ENCODE data around the gene SEPHS1.

- TF ChIP-seq CTCF (IDR thresholded peaks at IDR 0.05) = no peak
- no peak for TF ChIP-seq ATF6 (CRISPR knock-in tag; IDR thresholded peaks at IDR 0.05)
These were observed 71.2 kb downstream of the SEPHS1 start for GRCh38 chr10:13276749-13277365.
